DOHH2 (cell line): ENCODE results near the gene CPAMD8.

Source experiments
- CTCF ChIP-seq: fragments of 200-600 bp; sonication (generic); IDR thresholded peaks from one replicate; pipeline ENCODE4 v1.5.1; 2014; ENCODE audit warnings: antibody characterized with exemption, mild to moderate bottlenecking, low read depth, low read length; ENCODE audit not compliant: poor library complexity, severe bottlenecking
- EZH2phosphoT487 ChIP-seq: fragments of 200-600 bp; sonication (generic); IDR thresholded peaks from 2 replicates; pipeline ENCODE4 v1.6.1; 2017; ENCODE audit warnings: borderline replicate concordance, mild to moderate bottlenecking, antibody characterized with exemption, low read length, moderate library complexity, mixed read lengths

- no peak for TF ChIP-seq CTCF
- TF ChIP-seq EZH2phosphoT487, result no peak
Measured at GRCh38 chr19:16874250-16874977, 152.2 kb downstream of the CPAMD8 start.
